K562 (cell line): Measurements from ENCODE around the gene ARL16. TPM values are rescaled to one million over a fixed set of nuclear protein-coding genes. Genes with fewer than 3 reads are reported as not detected.

Source experiments
- ARNT ChIP-seq, 2 experiments: fragments of 450-650 bp; IDR thresholded peaks; 2 replicates each; pipeline ENCODE4 v1.6.1; 2016; ENCODE audit warnings: mild to moderate bottlenecking in 1 of 2
- ATF1 ChIP-seq, 2 experiments: fragments of 450-650 bp in 1 of 2; IDR thresholded peaks; 2 replicates each; pipeline ENCODE4 v1.6.1; 2016; ENCODE audit warnings: missing compliant biosample characterization in 1 of 2, missing genetic modification characterization in 1 of 2
- BRCA1 ChIP-seq, 2 experiments: fragments of 450-650 bp in 1 of 2; sonication (generic) in 1 of 2; formaldehyde crosslinking in 1 of 2; IDR thresholded peaks; 2 replicates each; pipeline versions ENCODE4 v1.5.0 to v1.6.1; 2017 to 2020; ENCODE audit warnings: mild to moderate bottlenecking in 1 of 2, missing genetic modification reagents in 1 of 2
- ELF4 ChIP-seq: fragments of 450-650 bp; formaldehyde crosslinking; IDR thresholded peaks from 2 replicates; pipeline ENCODE4 v1.4.0; 2022; ENCODE audit warnings: missing genetic modification characterization
- ETV5 ChIP-seq: sonication (generic); formaldehyde crosslinking; IDR thresholded peaks from 2 replicates; pipeline ENCODE4 v1.4.0; 2020; ENCODE audit warnings: low read depth, mild to moderate bottlenecking, missing genetic modification reagents
- HMGN3 ChIP-seq: IDR thresholded peaks from 2 replicates; pipeline ENCODE4 v1.6.1; 2011; ENCODE audit warnings: borderline replicate concordance, low read depth, mild to moderate bottlenecking, mixed read lengths, low read length; ENCODE audit not compliant: insufficient read length; ENCODE audit errors: extremely low read depth
- KLF13 ChIP-seq: fragments of 450-650 bp; IDR thresholded peaks from 2 replicates; pipeline ENCODE4 v1.6.1; 2016; ENCODE audit warnings: missing genetic modification characterization, low read depth, mild to moderate bottlenecking, missing compliant biosample characterization, moderate library complexity, borderline replicate concordance
- NONO ChIP-seq, 2 experiments: fragments of 200-400 bp in 1 of 2; fragments of 450-650 bp in 1 of 2; formaldehyde crosslinking in 1 of 2; IDR thresholded peaks; 2 replicates each; pipeline ENCODE4 v1.6.1; 2017; ENCODE audit warnings: low read depth in 2 of 2, mild to moderate bottlenecking in 2 of 2, moderate library complexity in 2 of 2, low read length in 1 of 2
- PHF20 ChIP-seq: fragments of 450-650 bp; IDR thresholded peaks from 2 replicates; pipeline ENCODE4 v1.6.1; 2018; ENCODE audit not compliant: partially characterized antibody
- PTRF ChIP-seq: fragments of 450-650 bp; IDR thresholded peaks from 2 replicates; pipeline ENCODE4 v1.6.1; 2016; ENCODE audit warnings: mild to moderate bottlenecking, missing genetic modification characterization, missing compliant biosample characterization
- RAD51 ChIP-seq: fragments of 450-650 bp; IDR thresholded peaks from 2 replicates; pipeline ENCODE4 v1.7.1; 2016; ENCODE audit warnings: low read depth, mild to moderate bottlenecking, borderline replicate concordance
- THRAP3 ChIP-seq: fragments of 450-650 bp; IDR thresholded peaks from 2 replicates; pipeline ENCODE4 v1.6.1; 2016; ENCODE audit warnings: mild to moderate bottlenecking, inconsistent platforms, borderline replicate concordance
- ZBTB17 ChIP-seq: fragments of 450-650 bp; formaldehyde crosslinking; IDR thresholded peaks from 2 replicates; pipeline ENCODE4 v1.4.0; 2020; ENCODE audit warnings: mild to moderate bottlenecking
- ZEB2 ChIP-seq: fragments of 450-650 bp; IDR thresholded peaks from 2 replicates; pipeline ENCODE4 v1.6.1; 2016
- ZFX ChIP-seq: sonication (generic); formaldehyde crosslinking; IDR thresholded peaks from 2 replicates; pipeline ENCODE4 v1.8.0; 2022; ENCODE audit warnings: mild to moderate bottlenecking, missing genetic modification reagents, moderate library complexity
- ZNF239 ChIP-seq: fragments of 250-450 bp; sonication (Bioruptor Pico); IDR thresholded peaks from 2 replicates; pipeline ENCODE4 v1.4.0; 2020; ENCODE audit warnings: mild to moderate bottlenecking
- ZNF764 ChIP-seq: fragments of 250-450 bp; sonication (Bioruptor Pico); IDR thresholded peaks from 2 replicates; pipeline ENCODE4 v1.4.0; 2020; ENCODE audit warnings: low read depth, mild to moderate bottlenecking, moderate library complexity
- ZNF780A ChIP-seq: fragments of 250-450 bp; sonication (Bioruptor Pico); IDR thresholded peaks from 2 replicates; pipeline ENCODE4 v1.5.0; 2021; ENCODE audit warnings: mild to moderate bottlenecking
- polyA plus RNA-seq, 8 experiments: library from polyadenylated mRNA; depleted of rRNA in 4 of 8; stranded (reverse) in 5 of 8; unstranded in 3 of 8; fragments of >200 nt; fragmentation: Nextera tagmentation in 2 of 8; fragmentation: Illumina TruSeq in 1 of 8; extraction: Ambion mirVana in 2 of 8; extraction: Trizol in 1 of 8; gene quantifications; 2 replicates each; pipeline versions ENCODE4 v1.2.1 to v1.2.3, GENCODE V29; 2011 to 2014; ENCODE audit warnings: inconsistent platforms in 1 of 8, missing spikeins in 1 of 8
- total RNA-seq, 7 experiments: library from RNA; depleted of rRNA in 6 of 7; stranded (reverse); fragments of >200 nt in 6 of 7; fragmentation: Illumina TruSeq in 2 of 7; extraction: Trizol in 2 of 7; gene quantifications; 2 replicates each; pipeline versions ENCODE4 v1.2.1 to v1.2.3, GENCODE V29; 2011 to 2021; ENCODE audit warnings: low replicate concordance in 1 of 7
- TF ChIP-seq, protein P1 (sequence below), 2 experiments: IDR thresholded peaks; 2 replicates each; pipeline ENCODE4 v1.6.1; 2012; ENCODE audit warnings: improper control_type of control experiment in 2 of 2, low read depth in 2 of 2, low read length in 2 of 2, borderline replicate concordance in 1 of 2
- TF ChIP-seq, protein P2 (sequence below): sonication (generic); formaldehyde crosslinking; IDR thresholded peaks from 2 replicates; pipeline ENCODE4 v1.8.0; 2022; ENCODE audit warnings: mild to moderate bottlenecking, missing genetic modification reagents
- TF ChIP-seq, protein P3 (sequence below), 3 experiments: fragments of 200-800 bp in 1 of 3; fragments of 250-450 bp in 1 of 3; fragments of 450-650 bp in 1 of 3; sonication (Bioruptor Pico) in 1 of 3; sonication (Bioruptor generic) in 1 of 3; formaldehyde crosslinking in 1 of 3; IDR thresholded peaks; 2 replicates each; pipeline versions ENCODE4 v1.6.1 to v1.8.0; 2016 to 2022; ENCODE audit warnings: mild to moderate bottlenecking in 2 of 3, missing genetic modification characterization in 2 of 3, missing compliant biosample characterization in 1 of 3, moderate library complexity in 1 of 3

Gene ARL16
- total and polyA plus RNA-seq, 9 of the 15 experiments (the other 6 are each of a cell fraction or from before 2014, with no cell fraction given) = 5.4 to 32.4 (median 22.6) TPM

DNA sequence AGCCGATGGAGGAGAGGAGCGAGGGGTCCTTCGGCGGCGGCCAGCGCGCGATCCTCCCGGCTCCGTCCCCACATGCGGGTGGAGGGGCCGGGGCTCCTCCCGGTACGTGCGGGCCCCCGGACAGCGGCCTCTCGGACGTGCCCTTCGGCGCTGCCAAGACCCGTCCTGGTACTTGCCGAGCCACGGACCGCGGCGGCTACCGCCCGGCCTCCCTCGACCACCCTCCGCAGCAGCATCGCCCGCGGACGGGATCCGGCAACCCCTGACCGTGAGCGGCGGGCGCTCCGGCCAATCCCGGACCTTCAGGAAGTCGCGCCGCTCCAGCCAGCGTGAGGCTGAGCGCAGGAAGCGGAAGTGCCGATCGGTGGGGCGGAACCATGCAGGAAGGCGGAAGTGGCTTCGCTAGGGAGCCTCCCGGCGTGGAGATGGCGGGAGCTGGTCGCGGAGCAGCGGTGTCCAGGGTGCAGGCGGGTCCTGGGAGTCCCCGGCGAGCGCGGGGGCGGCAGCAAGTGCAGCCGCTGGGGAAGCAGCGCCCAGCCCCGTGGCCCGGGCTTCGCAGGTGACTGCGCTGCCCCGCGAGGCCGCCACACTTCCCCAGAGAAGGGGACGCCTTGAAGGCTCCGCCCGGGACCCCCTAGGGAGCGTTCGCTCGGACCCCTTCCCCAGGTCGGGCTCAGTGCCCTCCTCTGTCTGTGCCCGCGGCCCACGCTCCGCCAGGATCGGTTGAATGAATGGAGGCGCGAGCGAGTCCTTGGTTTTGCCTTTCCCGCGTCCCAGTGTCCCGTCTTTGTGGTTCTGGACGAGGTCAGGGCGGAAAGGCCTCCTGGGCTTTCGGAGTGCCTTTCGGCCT is 17.0 kb downstream of the ARL16 start, which contains the start of the genes CCDC137 and OXLD1 (continued):
- no peak for TF ChIP-seq THRAP3
- TF ChIP-seq, protein P1, sequence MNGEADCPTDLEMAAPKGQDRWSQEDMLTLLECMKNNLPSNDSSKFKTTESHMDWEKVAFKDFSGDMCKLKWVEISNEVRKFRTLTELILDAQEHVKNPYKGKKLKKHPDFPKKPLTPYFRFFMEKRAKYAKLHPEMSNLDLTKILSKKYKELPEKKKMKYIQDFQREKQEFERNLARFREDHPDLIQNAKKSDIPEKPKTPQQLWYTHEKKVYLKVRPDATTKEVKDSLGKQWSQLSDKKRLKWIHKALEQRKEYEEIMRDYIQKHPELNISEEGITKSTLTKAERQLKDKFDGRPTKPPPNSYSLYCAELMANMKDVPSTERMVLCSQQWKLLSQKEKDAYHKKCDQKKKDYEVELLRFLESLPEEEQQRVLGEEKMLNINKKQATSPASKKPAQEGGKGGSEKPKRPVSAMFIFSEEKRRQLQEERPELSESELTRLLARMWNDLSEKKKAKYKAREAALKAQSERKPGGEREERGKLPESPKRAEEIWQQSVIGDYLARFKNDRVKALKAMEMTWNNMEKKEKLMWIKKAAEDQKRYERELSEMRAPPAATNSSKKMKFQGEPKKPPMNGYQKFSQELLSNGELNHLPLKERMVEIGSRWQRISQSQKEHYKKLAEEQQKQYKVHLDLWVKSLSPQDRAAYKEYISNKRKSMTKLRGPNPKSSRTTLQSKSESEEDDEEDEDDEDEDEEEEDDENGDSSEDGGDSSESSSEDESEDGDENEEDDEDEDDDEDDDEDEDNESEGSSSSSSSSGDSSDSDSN (IDR thresholded peaks at IDR 0.05; ENCODE audit: borderline replicate concordance in 1 of 2, low read depth in 2 of 2, low read length in 2 of 2) = peak; percentile 57 to 68; a peak in 1 of 4 replicates
- TF ChIP-seq ZNF764 (CRISPR knock-in tag) = no peak
- no peak for TF ChIP-seq BRCA1 (IDR thresholded peaks at IDR 0.05)
- no peak for TF ChIP-seq BRCA1 (CRISPR knock-in tag; IDR thresholded peaks at IDR 0.05)
- TF ChIP-seq ZNF780A = no peak
- 0 out of 4 replicates have a peak, but pooled peaks of 1 of the 2 experiments have one; percentile 38 for TF ChIP-seq NONO (IDR thresholded peaks at IDR 0.05; ENCODE audit: low read depth in 2 of 2, low read length in 1 of 2)
- no peak for TF ChIP-seq ZBTB17 (CRISPR knock-in tag)
- TF ChIP-seq ZNF239 (CRISPR knock-in tag) = no peak
- peak; percentile 99 for TF ChIP-seq ELF4 (CRISPR knock-in tag)
- TF ChIP-seq ARNT (IDR thresholded peaks at IDR 0.05) = no peak
- TF ChIP-seq PTRF (tag) = no peak
- no peak for TF ChIP-seq ZEB2
- TF ChIP-seq HMGN3 = peak; percentile 22
- TF ChIP-seq, protein P2, sequence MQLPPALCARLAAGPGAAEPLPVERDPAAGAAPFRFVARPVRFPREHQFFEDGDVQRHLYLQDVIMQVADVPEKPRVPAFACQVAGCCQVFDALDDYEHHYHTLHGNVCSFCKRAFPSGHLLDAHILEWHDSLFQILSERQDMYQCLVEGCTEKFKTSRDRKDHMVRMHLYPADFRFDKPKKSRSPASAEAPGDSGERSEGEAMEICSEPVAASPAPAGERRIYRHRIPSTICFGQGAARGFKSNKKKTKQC (CRISPR knock-in tag) = peak; percentile 47
- no peak for TF ChIP-seq RAD51
- TF ChIP-seq ATF1 (CRISPR knock-in tag; IDR thresholded peaks at IDR 0.05) = no peak
- peak; percentile 53 for TF ChIP-seq ATF1 (tag; IDR thresholded peaks at IDR 0.05)
- TF ChIP-seq ETV5 = peak; percentile 11; the same call in 1 of the 2 replicates
- TF ChIP-seq KLF13 = no peak
- TF ChIP-seq PHF20 = peak; percentile 87
- TF ChIP-seq, protein P3, sequence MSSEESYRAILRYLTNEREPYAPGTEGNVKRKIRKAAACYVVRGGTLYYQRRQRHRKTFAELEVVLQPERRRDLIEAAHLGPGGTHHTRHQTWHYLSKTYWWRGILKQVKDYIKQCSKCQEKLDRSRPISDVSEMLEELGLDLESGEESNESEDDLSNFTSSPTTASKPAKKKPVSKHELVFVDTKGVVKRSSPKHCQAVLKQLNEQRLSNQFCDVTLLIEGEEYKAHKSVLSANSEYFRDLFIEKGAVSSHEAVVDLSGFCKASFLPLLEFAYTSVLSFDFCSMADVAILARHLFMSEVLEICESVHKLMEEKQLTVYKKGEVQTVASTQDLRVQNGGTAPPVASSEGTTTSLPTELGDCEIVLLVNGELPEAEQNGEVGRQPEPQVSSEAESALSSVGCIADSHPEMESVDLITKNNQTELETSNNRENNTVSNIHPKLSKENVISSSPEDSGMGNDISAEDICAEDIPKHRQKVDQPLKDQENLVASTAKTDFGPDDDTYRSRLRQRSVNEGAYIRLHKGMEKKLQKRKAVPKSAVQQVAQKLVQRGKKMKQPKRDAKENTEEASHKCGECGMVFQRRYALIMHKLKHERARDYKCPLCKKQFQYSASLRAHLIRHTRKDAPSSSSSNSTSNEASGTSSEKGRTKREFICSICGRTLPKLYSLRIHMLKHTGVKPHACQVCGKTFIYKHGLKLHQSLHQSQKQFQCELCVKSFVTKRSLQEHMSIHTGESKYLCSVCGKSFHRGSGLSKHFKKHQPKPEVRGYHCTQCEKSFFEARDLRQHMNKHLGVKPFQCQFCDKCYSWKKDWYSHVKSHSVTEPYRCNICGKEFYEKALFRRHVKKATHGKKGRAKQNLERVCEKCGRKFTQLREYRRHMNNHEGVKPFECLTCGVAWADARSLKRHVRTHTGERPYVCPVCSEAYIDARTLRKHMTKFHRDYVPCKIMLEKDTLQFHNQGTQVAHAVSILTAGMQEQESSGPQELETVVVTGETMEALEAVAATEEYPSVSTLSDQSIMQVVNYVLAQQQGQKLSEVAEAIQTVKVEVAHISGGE (CRISPR knock-in tag; IDR thresholded peaks at IDR 0.05) = peak in 1 of 3 experiments; percentile 90; a peak in 3 of 6 replicates
- TF ChIP-seq ZFX = peak; percentile 11; the same call in 1 of the 2 replicates
